Erythroblast (primary cell): ENCODE data around the gene SHISAL1.

Experiments
- GATA1 ChIP-seq: IDR thresholded peaks from 2 replicates; pipeline ENCODE4 v1.6.1; 2011; ENCODE audit warnings: low read depth, mild to moderate bottlenecking, control low read depth, low read length, moderate library complexity
- POLR2A ChIP-seq: IDR thresholded peaks from 2 replicates; pipeline ENCODE4 v1.6.1; 2011; ENCODE audit warnings: mild to moderate bottlenecking, low read length

DNA sequence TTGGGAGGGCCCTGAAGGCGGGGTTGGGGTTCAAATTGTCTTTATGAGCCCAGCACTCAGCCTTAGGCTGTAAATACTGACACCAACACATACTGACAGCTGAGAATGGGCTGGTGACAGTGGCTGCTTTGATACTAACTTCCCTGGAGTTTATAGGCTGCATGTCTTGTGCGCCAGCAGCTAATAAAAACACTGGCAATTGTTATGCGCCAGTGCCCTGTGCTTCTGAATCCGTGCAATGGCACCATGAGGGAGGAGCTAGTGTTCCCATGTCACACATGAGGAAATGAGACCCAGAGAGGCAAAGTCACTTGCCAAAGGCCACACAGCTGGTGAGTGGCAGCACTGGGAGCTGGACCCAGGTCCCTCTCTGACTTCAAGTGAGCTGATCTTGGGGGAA is 23.8 kb downstream of the SHISAL1 start:
- TF ChIP-seq POLR2A: no peak
- TF ChIP-seq GATA1: no peak
